ENCODE results near the gene PCSK6.

DNA sequence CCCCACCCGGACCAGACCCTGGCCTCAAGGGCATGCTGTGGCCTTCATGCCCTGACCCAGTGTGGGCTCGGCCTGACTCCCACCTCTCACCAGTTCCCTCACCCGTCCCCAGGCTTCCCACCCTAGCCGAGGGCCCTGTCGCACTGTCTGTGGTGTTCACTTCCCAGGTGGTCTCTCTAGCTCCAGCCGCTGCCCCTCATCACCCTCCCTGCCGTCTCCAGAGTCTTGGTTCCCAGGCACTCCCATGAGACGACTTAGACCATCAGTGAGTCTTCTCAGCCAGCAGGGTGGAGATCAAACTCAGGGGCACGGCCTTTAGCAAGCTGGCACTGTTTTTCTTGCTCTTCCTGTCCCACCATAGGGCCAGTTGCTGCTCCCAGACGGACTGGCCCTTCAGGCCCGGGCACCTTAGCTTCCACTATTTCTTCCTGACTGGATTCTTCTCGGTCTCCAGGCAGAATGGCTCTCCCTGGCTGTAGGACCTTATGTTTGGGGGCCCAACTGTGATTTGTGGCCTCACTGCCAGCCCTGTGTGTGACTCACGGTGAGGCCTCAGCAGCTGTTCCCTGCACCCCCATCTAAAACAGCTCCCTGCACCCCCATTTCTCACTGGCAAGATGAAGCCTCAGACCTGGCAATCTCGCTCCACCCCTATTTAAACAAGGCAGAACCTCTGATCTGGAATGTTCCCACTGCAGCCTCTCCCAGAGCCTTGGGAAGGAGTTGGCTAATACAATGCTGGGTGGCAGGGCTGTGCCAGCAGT is 9.4 kb upstream of the PCSK6 start:
- TF ChIP-seq, protein P1, sequence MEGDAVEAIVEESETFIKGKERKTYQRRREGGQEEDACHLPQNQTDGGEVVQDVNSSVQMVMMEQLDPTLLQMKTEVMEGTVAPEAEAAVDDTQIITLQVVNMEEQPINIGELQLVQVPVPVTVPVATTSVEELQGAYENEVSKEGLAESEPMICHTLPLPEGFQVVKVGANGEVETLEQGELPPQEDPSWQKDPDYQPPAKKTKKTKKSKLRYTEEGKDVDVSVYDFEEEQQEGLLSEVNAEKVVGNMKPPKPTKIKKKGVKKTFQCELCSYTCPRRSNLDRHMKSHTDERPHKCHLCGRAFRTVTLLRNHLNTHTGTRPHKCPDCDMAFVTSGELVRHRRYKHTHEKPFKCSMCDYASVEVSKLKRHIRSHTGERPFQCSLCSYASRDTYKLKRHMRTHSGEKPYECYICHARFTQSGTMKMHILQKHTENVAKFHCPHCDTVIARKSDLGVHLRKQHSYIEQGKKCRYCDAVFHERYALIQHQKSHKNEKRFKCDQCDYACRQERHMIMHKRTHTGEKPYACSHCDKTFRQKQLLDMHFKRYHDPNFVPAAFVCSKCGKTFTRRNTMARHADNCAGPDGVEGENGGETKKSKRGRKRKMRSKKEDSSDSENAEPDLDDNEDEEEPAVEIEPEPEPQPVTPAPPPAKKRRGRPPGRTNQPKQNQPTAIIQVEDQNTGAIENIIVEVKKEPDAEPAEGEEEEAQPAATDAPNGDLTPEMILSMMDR (IDR thresholded peaks at IDR 0.05; ENCODE audit: poor library complexity, severe bottlenecking), result no peak
- TF ChIP-seq SMC3 (conservative IDR thresholded peaks at IDR 0.05; ENCODE audit: poor library complexity), result no peak
- TF ChIP-seq RAD21 (conservative IDR thresholded peaks at IDR 0.05), result no peak
- TF ChIP-seq, protein P2, sequence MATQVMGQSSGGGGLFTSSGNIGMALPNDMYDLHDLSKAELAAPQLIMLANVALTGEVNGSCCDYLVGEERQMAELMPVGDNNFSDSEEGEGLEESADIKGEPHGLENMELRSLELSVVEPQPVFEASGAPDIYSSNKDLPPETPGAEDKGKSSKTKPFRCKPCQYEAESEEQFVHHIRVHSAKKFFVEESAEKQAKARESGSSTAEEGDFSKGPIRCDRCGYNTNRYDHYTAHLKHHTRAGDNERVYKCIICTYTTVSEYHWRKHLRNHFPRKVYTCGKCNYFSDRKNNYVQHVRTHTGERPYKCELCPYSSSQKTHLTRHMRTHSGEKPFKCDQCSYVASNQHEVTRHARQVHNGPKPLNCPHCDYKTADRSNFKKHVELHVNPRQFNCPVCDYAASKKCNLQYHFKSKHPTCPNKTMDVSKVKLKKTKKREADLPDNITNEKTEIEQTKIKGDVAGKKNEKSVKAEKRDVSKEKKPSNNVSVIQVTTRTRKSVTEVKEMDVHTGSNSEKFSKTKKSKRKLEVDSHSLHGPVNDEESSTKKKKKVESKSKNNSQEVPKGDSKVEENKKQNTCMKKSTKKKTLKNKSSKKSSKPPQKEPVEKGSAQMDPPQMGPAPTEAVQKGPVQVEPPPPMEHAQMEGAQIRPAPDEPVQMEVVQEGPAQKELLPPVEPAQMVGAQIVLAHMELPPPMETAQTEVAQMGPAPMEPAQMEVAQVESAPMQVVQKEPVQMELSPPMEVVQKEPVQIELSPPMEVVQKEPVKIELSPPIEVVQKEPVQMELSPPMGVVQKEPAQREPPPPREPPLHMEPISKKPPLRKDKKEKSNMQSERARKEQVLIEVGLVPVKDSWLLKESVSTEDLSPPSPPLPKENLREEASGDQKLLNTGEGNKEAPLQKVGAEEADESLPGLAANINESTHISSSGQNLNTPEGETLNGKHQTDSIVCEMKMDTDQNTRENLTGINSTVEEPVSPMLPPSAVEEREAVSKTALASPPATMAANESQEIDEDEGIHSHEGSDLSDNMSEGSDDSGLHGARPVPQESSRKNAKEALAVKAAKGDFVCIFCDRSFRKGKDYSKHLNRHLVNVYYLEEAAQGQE (IDR thresholded peaks at IDR 0.05; ENCODE audit: borderline replicate concordance), result no peak
- no peak for TF ChIP-seq POLR2AphosphoS5 (IDR thresholded peaks at IDR 0.05)
- no peak for TF ChIP-seq EP300 (conservative IDR thresholded peaks at IDR 0.05; ENCODE audit: poor library complexity, severe bottlenecking)
- TF ChIP-seq EZH2 (IDR thresholded peaks at IDR 0.05; ENCODE audit: borderline replicate concordance, insufficient read depth, low read length, poor library complexity, severe bottlenecking), result no peak

Measured in neural cell (in vitro differentiated cells).